GM12875 (cell line): Measurements from ENCODE around the gene ACTA1.
"Not testable (repeated sequence)": the region's sequence is repeated elsewhere in the genome, so short reads cannot be mapped to it uniquely, and the experiment has no call there.

Source experiments
- H3K4me3 ChIP-seq: one replicate; pipeline ENCODE4 v1.5.1; 2011; ENCODE audit warnings: low read depth, low read length, control low read depth
- TF ChIP-seq, protein P1 (sequence below): IDR thresholded peaks from 2 replicates; pipeline ENCODE4 v1.5.1; 2011; ENCODE audit warnings: low read depth, mild to moderate bottlenecking, control low read depth, inconsistent platforms, low read length, moderate library complexity, borderline replicate concordance; ENCODE audit not compliant: insufficient read depth

Gene ACTA1

DNA sequence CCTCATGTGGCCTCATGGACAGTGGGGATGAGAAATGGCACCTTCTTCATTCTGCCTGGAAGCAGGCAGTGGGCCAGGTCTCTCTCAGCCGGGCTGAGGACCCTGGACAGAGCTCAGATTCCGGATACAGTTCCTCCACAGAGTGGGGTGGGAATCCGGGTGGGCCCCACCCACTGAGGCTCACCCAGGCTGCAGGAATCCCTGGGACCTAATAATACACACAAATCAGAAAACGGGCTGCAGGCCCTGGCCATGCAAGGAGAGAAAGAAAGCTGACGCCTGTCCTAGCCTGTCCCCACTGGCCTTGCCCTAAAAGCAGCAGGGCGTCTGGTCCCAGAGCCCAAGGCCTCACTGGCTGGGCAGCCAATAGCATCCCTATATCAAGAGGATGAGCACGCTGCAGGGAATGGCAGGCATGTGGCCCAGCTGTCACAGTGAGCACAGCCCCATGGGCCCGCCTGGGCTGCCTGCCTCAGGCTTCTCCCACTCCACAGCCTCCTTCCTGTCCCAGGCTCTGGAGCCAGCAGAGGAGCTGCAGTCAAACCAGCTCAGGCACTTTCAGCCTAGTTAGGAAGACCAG lies 25.3 kb downstream of the ACTA1 start:
- TF ChIP-seq, protein P1, sequence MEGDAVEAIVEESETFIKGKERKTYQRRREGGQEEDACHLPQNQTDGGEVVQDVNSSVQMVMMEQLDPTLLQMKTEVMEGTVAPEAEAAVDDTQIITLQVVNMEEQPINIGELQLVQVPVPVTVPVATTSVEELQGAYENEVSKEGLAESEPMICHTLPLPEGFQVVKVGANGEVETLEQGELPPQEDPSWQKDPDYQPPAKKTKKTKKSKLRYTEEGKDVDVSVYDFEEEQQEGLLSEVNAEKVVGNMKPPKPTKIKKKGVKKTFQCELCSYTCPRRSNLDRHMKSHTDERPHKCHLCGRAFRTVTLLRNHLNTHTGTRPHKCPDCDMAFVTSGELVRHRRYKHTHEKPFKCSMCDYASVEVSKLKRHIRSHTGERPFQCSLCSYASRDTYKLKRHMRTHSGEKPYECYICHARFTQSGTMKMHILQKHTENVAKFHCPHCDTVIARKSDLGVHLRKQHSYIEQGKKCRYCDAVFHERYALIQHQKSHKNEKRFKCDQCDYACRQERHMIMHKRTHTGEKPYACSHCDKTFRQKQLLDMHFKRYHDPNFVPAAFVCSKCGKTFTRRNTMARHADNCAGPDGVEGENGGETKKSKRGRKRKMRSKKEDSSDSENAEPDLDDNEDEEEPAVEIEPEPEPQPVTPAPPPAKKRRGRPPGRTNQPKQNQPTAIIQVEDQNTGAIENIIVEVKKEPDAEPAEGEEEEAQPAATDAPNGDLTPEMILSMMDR, result no peak
- no peak overlapping the region for H3K4me3 ChIP-seq

DNA sequence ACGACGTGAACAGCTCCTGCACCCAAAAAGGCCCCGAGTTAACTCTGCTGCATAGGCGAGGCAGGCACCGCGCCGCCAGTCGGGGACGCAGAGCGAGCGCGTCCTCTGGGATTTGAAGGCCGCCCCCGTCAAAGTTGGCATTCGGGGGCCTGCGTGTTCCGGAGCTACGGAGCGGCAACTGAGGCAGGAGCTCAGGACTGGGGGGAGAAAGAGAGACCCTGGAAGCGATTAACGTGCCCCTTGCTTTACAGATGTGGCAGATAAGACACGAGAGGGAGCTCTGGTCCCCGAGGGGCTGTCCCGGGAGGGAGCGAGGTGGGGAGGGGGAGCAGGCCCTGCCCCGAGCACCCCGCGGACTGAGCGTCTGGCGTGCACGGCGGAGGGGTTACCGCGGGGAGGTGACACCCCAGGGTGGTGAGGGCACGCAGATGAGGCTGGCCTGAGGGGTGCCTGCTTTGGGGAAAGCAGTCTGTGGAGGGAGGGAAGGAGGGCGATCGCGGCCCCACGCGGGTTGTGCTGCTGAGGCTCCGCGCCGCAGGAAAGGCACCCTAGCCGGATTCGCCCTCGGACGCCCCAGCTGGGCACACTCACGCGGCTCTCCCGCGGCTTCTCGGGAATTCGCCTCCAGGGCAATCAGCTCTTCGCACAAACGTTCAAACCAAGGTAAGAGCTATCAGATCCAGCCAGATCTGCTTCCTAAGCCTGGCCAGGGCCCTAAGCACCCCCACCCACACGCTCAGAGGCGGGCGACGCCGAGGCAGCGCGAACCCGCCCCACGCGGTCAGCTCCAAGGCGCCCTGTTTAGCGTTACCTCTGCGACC lies 26.5 kb downstream of the ACTA1 start:
- TF ChIP-seq, protein P1, result no peak
- H3K4me3 ChIP-seq, result no peak overlapping the region

DNA sequence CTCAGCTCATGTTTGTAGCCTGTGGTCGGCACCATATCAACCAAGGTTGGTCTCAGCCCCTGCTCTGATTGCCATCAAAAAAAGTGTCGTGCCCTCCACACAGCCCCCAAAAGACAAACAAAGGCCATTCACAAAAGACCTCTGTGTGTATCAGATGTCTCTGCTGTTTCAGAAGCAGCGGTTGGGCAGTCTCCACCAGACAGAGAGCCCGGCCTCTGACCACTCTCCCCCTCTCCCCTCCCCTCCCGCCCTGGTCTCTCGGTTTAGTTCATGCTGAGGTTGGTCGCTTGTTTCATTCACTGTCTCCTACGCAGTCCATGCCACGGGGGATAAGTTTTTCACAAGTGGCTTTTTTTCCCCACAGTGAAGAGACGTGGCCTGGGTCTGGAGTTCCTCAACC lies 27.1 kb downstream of the ACTA1 start:
- H3K4me3 ChIP-seq, result no peak overlapping the region
- TF ChIP-seq, protein P1, result no peak

DNA sequence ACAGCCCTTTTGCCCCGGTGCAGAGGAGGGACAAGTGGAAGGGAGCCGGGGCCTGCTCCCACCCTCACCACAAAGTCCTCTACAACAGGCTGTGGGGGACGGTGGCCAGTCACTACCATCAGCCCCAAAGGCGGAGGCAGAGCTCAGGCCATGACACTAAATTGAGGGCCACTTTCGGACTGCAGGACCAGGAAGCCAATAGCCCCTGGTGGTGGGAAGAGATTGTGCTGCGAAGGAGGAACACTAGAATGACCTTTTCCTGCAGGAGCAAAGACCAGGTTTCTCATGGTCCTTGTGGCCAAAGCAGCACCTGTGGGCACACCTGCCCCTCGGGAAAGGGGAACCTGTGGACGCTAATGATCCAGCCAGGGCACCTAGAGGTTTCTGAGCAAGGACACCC lies 30.3 kb downstream of the ACTA1 start:
- no peak overlapping the region for H3K4me3 ChIP-seq
- TF ChIP-seq, protein P1, result 0 out of 2 replicates have a peak, but pooled peaks have one; percentile 13

DNA sequence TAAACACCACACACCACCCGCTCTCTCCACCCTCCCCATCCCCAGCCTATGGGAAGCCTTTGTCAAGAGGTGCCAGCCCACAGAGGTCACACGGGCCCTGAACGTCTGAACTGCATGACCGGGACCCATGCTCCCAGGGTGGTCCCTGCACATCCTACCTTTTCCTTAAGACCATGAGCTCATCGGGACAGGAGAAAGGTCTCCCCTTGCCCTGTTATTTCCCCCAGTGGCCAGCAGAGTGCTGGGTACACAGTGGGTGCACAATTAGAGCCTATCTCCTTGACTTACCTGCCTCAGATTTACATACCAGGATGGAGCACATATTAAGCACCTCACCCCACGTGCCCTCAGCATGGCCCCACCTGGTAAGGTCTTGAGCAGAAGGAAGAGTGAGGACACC lies 30.9 kb downstream of the ACTA1 start:
- no peak overlapping the region for H3K4me3 ChIP-seq
- TF ChIP-seq, protein P1, result peak; percentile 13; the same call in 1 of the 2 replicates

DNA sequence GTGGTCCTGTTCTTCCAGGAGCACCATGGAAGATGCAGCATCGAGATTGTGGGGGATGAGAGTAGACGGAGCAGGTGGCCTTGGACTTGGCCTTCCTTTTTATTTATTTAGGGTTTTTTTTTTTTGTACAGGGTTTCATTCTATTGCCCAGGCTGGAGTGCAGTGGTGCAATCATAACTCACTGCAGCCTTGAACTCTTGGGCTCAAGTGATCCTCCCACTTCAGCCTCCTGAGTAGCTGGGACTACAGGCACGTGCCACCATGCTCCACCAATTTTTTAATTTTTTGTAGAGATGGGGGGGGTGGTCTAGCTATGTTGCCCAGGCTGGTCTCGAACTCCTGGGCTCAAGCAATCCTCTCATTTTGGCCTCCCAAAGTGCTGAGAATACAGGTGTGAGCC lies 31.6 kb downstream of the ACTA1 start:
- H3K4me3 ChIP-seq, result not testable (repeated sequence)

DNA sequence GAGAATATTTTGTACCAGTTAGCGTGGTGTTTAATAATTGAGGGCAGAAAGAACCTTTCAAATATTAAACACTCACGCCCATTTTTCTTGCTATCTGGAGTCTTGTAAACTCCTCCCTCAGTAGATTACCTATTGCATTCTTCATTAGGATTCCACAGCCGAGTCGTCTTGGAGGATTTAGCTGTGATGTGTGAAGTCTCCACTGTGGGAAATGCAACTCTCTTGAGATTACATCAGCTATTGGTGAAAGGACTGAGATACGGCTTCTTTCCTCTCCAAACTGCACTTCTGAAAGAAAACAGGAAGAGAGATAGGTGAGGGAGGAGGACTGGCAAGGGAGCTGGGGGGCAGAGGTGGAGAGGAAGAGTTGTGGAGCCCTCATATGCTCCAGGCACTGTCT lies 36.1 kb downstream of the ACTA1 start:
- TF ChIP-seq, protein P1, result no peak
- no peak overlapping the region for H3K4me3 ChIP-seq
